ENCODE measurements around the gene RYR1. TPM values are rescaled to one million over a fixed set of nuclear protein-coding genes. Genes with fewer than 3 reads are reported as not detected.

The RYR1 gene
- total RNA-seq, 2 donors from 2014 or later = 1.3 to 5.6 TPM

DNA sequence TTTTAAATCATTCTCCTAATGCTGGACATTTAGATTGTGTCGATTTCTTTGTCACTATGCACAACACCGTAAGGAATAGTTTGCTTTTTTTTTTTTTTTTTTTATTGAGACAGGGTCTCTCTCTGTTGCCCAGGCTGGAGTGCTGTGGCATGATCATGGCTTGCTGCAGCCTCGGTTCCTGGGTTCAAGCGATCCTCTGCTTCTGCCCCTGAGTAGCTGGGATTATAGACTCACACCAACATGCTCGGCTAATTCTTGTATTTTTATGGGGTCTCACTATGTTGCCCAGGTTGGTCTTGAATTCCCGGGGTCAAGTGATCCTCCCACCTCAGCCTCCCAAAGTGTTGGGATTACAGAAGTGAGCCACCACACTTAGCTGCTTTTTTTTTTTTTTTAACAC, 86.5 kb downstream of the RYR1 start:
- no peak for DNase-seq (ENCODE audit: low spot score)
- intact Hi-C loops (cut with DNase I) = loop anchor here (5.0 to 10.0 kb wide), 2 partner anchors 112 to 115 kb away; partner anchors contain the start of gene FAM98C (in 1 of the 2)

GRCh38 chr19:38522915-38523314, 89.4 kb downstream of the RYR1 start:
- no peak for DNase-seq (ENCODE audit: low spot score)
- intact Hi-C loops (cut with DNase I) = no loop called here

DNA sequence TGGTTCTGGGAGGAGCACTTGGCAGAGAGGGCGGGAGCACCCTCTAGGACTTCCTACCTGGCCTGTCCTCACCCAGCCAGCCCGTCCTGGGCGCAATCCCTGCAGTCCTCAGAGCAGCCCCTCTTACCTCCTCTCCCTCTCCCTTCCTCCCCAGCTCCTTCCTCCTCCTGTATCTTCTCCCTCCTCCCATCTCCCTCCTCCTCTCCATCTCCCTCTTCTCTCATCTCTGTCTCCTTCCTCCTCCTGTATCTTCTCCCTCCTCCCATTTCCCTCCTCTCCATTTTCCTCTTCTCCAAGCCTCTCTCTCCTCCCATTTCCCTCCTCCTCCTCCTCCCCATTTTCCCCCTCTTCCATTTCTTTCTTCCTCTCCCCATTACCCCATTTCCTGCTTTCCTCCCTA, 89.8 kb downstream of the RYR1 start:
- DNase-seq (ENCODE audit: low spot score) = no peak
- intact Hi-C loops (cut with DNase I) = no loop called here

- DNase-seq (ENCODE audit: low spot score) = no peak
- intact Hi-C loops (cut with DNase I) = no loop called here
Measured at GRCh38 chr19:38524369-38524768, 90.9 kb downstream of the RYR1 start.

GRCh38 chr19:38524994-38525634, 91.6 kb downstream of the RYR1 start:
- intact Hi-C loops (cut with DNase I) = no loop called here
- DNase-seq (ENCODE audit: low spot score) = no peak

- intact Hi-C loops (cut with DNase I) = no loop called here
- DNase-seq (ENCODE audit: low spot score) = peak; percentile 25
Measured at GRCh38 chr19:38526430-38526829, 92.9 kb downstream of the RYR1 start.

- no peak for DNase-seq (ENCODE audit: low spot score)
- intact Hi-C loops (cut with DNase I) = no loop called here
Measured at GRCh38 chr19:38527466-38528136, 94.1 kb downstream of the RYR1 start.

GRCh38 chr19:38528213-38528755, 94.8 kb downstream of the RYR1 start:
- no peak for DNase-seq (ENCODE audit: low spot score)
- intact Hi-C loops (cut with DNase I) = no loop called here

- intact Hi-C loops (cut with DNase I) = no loop called here
- peak; percentile 44 for DNase-seq (ENCODE audit: low spot score)
Measured at GRCh38 chr19:38528931-38529330, 95.4 kb downstream of the RYR1 start.

GRCh38 chr19:38531515-38531914, 98.0 kb downstream of the RYR1 start:
- intact Hi-C loops (cut with DNase I) = no loop called here
- no peak for DNase-seq (ENCODE audit: low spot score)

DNA sequence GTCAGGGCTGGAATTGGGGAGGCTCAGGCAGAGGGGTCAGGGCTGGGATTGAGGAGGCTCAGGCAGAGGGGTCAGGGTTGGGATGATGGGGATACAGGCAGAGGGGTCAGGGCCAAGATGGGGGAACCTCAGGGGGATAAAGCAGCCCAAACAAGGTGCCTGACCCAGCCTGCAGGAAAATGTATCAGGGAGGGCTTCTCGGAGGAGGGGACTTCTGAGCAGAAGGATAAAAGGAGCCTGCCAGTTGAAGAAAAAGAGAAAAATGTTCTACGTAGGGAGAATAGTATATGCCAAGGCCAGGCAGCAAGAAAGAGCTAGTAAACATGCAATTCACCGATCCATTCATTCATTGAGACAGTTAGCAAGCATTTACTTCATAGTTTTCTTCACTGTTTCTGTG, 99.4 kb downstream of the RYR1 start:
- intact Hi-C loops (cut with DNase I) = no loop called here
- DNase-seq (ENCODE audit: low spot score) = no peak

DNA sequence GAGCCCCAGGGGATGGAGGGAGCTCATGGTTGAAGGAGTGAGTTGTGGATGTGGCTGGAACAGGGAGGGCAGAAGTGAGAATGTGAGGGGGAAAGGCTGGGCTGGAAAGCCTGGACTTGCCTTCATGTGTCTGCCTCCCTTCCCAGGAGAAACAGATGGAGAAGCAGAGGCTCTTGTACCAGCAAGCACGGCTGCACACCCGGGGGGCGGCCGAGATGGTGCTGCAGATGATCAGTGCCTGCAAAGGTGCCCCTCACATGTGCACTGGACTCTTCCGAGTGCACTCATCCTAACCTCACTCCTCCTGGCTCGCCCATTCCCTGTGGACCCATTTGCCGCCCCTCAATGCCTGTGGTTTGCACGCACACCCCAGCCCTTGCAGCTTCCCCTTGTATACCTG, 101.1 kb downstream of the RYR1 start:
- DNase-seq (ENCODE audit: low spot score) = no peak
- intact Hi-C loops (cut with DNase I) = no loop called here

DNA sequence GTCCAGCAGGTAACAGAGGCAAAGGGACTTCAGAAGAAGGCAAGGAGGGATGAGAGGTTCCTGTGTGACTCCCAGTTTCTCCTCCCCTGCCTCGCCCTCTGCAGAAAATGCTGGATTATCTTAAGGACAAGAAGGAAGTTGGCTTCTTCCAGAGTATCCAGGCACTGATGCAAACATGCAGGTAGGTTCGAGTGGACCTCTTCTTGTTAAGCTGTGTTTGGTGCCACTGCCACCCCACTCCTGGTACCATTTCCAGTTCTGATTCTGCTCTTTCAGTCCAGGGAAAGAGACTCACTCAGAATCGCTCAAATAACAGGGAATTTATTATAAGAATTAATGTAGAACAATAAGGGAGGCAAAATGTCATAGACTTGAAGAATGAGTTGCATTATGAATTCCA, 101.7 kb downstream of the RYR1 start:
- no peak for DNase-seq (ENCODE audit: low spot score)
- intact Hi-C loops (cut with DNase I) = no loop called here

DNA sequence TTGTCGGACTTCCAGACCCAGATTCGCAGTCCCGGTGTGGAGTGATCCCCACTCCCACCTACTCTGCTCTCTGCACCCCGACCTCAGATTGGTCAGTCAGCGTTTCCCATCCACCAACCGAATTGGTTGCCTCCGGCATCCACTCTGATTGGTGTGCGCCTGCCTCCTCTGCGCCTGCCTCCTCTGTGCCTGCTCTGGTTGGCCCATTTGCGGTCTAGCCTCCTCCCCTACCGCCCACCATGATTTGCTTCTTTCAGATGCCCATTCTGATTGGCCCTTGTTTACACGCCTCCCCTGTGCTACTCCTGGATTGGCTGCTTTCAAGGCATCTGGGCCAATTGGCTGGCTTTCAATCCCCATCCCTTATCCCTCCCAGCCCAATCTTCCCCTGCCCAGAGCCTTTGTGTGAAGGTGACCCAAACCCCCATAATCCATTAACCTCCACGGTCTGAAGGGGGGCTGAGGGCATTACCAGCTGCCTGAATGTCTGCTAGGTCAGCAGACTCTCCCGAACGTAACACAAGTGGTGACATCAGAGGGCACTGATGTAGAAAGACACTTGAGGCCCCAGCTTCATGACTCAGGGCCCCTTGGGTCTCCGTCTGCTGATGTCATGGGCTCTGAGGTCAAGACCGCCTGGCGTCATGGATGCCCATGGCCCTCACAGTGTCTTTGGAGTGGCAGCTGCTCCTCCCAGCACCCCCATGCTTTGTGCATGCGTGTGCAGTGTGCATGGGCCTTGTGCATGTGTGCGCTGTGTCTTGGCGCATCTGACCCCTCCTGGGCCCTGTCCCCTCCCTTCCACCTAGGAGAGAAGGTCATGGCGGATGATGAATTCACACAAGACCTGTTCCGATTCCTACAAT, 103.8 kb downstream of the RYR1 start:
- DNase-seq (ENCODE audit: low spot score) = peak; percentile 53
- intact Hi-C loops (cut with DNase I) = no loop called here

- intact Hi-C loops (cut with DNase I) = no loop called here
- DNase-seq (ENCODE audit: low spot score) = peak; percentile 44
Measured at GRCh38 chr19:38538386-38538785, 104.9 kb downstream of the RYR1 start.

GRCh38 chr19:38538793-38539528, 105.5 kb downstream of the RYR1 start:
- intact Hi-C loops (cut with DNase I) = no loop called here
- peak; percentile 28 for DNase-seq (ENCODE audit: low spot score)

DNA sequence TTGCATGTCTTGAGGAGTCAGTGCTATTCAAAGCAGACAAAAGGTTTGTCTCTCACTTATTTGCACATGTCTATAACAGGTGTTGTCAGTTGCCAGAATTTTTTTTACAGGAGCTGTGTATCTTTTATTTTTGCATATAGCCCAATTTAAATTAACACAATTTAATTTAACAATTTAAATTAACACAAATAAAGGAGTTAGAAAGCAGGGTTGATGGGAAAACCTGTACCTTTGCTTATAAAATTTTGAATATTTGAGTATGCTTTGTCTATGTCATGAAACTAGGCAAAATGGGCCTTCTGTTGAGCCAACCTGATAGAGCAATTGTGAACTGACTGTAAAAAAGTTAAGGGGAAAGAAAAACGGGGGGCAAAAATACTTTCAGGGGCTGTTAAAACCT, 106.3 kb downstream of the RYR1 start:
- intact Hi-C loops (cut with DNase I) = no loop called here
- DNase-seq (ENCODE audit: low spot score) = no peak

DNA sequence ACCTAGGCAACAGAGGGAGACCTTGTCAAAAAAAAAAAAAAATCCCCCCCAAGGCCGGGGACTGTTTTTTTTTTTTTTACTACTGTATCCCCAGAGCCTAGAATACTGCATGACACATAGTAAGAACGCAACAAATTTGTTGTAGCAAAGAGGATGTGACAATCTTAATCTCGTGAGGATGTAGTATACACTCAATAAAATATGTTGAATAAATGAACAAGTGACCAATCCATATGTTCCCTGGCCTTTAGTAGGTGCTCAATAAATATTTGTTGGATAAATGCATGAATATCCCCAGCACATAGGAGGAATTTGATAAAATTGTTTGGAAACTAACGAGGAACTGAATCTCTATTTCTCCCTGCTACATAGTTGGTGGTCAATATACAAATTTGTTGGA, 108.5 kb downstream of the RYR1 start:
- intact Hi-C loops (cut with DNase I) = no loop called here
- no peak for DNase-seq (ENCODE audit: low spot score)

GRCh38 chr19:38543286-38543806, 109.9 kb downstream of the RYR1 start:
- intact Hi-C loops (cut with DNase I) = no loop called here
- peak; percentile 80 for DNase-seq (ENCODE audit: low spot score)
